Measurements from ENCODE around the gene RP9.

The RP9 gene

DNA sequence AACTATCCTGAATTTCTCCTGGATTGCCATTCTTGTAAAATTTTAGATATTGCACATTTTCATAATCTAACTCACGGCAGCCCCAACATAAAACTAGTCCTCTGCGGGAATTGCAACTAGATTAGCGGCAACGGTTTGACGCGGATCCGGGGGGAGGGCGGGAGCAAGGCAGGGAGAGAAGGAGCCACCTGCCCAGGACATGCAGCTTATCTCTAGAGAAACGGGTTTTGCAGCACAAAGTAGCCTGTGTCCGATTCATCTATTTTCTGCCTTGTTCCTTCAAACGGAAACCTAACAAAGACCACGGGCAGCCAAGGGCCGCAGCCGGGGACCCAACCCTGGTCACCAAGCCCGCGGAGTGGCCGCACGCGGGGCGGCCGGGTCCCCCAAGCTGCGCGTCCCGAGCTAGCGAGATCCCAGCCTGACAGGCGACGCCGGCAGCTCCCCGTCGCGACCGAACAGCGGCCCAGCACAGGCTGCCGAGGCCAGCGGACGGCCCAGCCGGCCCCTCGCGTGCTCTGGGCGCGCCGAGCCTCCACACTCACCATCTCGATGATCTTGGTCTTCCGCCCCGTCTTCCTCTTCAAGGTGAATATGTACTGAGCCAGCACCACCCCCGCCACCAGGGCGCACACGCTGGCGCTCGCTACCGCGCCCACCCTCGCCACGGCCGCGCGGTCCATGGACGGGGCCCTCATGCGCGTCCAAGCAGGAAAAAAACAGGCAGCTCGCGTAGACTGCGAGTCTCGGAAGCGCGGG, 47.0 kb downstream of the RP9 start, which contains the start of gene NT5C3A:
NT5C3A (minus strand) TSS at position 754 of the 759 bp plus-strand sequence; CDS start at position 683, 71 bp downstream.
- Mint-ChIP-seq H3K36me3 (ENCODE audit: low read depth) (peaks cover 14% of the 10 kb centered on the region), H3K4me3 (peak within 1 kb of the TSS; percentile 92), H3K9me3 (peaks cover 8% of the 10 kb centered on the region), H3K27me3 (no peaks in the 10 kb centered on the region), H3K4me1 (ENCODE audit: low read depth) (peaks cover 40% of the 10 kb centered on the region), H3K27ac (peak within 1 kb of the TSS; percentile 95)

DNA sequence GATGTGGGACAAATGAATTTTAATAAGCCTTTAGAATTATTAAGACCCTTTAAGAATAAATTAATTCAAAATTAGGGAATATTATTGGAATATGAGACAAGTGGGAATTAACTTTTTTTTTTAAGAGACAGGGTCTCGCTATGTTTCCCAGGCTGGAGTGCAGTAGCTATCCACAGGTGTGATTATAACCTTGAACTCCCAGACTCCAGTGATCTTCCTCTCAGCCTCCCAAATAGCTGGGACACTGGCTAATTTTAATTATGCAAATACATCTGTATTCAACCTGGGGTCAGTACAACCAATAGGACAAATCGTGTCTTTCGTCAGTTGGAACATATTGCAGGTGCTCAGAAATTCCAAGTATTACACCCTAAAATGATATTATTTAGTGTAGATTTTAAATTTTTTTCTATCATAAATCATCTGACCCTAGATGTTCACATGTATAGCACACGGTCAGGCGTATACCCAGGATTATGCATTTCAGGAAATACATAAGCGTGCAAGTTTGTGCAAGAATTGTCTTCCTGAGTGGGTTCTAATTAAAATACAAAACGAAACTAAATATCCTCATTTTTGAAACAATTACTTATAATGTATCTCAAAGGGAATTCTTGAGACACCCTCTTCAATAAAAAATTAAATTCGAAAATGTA, 47.8 kb downstream of the RP9 start:
- H3K9me3 Mint-ChIP-seq = peaks cover 8% of the 10 kb centered on the region
- peak overlapping the region; percentile 92 for H3K4me3 Mint-ChIP-seq
- peaks cover 40% of the 10 kb centered on the region for H3K4me1 Mint-ChIP-seq (ENCODE audit: low read depth)
- H3K27me3 Mint-ChIP-seq = no peaks in the 10 kb centered on the region
- peaks cover 21% of the 10 kb centered on the region for H3K36me3 Mint-ChIP-seq (ENCODE audit: low read depth)
- peak overlapping the region; percentile 87 for H3K27ac Mint-ChIP-seq

DNA sequence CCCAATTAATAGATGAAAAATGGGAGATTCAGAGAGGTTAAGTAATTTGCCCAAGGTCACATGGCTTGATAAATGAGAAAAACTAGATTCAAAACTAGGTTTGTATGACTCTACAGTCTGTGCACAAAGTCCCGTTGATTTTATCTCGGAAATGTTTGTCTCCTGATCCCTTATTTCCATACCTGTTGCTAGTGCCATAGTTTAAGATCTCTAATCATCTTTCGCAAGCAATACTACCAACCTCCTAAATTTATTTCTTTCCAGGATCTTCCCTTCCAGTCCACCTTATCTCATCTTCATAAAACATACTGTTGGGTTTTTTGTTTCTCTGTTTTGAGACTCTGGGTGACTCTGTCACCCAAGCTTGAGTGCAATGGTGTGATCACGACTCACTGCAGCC, 49.6 kb downstream of the RP9 start:
- Mint-ChIP-seq H3K4me3 (peak overlapping the region; percentile 25), H3K27ac (peak overlapping the region; percentile 34), H3K36me3 (ENCODE audit: low read depth) (peaks cover 26% of the 10 kb centered on the region), H3K9me3 (no peaks in the 10 kb centered on the region), H3K4me1 (ENCODE audit: low read depth) (peaks cover 55% of the 10 kb centered on the region), H3K27me3 (no peaks in the 10 kb centered on the region)

DNA sequence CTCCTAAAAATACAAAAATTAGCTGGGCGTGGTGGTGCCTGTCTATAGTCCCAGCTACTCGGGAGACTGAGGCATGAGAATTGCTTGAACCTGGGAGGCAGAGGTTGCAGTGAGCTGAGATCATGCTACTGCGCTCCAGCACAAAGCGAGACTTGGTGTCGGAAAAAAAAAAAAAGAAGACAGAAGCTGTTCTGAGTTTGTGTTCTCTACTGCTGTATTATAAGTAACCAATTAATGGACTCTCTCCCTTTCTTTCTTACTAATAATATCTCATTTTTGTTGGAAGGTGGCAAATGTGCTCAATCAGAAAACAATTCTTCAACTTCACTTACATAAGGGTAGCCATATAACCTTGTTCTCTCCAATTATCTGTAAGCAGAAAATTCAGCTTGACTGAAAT, 54.0 kb downstream of the RP9 start:
- Mint-ChIP-seq H3K4me1 (ENCODE audit: low read depth) (peaks cover 72% of the 10 kb centered on the region), H3K4me3 (no peak overlapping the region), H3K27ac (peak overlapping the region; percentile 3), H3K9me3 (no peaks in the 10 kb centered on the region), H3K36me3 (ENCODE audit: low read depth) (peaks cover 26% of the 10 kb centered on the region), H3K27me3 (no peaks in the 10 kb centered on the region)

DNA sequence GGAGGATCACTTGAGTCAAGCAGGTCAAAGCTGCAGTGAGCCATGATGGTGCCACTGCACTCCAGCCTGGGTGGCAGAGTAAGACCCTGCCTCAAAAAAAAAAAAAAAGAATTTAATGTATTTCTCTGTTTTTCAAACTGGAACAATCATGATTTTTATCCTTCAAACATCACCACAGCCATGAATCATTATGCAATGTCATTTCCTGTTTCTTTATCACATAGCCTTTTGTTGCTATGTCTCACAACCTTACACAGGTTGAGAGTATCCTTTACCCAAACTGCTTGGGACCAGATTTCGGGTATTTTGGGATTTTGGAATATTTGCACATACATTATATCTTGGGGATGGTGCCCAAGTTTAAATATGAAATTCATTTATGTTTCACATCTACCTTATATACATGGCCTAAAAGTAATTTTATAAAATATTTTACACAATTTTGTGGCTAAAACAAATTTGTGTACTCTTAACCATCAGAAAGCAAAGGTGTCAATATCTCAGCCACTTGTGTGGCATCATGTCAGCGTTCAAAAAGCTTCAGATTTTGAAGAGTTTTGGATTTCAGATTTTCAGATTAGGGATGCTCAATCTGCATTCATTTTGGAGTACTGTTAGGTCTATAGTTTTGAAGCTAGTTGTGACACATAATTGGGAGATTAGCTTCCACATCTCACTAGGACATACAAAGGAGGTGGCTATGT, 54.8 kb downstream of the RP9 start:
- Mint-ChIP-seq H3K9me3 (no peaks in the 10 kb centered on the region), H3K36me3 (ENCODE audit: low read depth) (peaks cover 21% of the 10 kb centered on the region), H3K4me1 (ENCODE audit: low read depth) (peaks cover 67% of the 10 kb centered on the region), H3K27ac (peak overlapping the region; percentile 76), H3K27me3 (no peaks in the 10 kb centered on the region), H3K4me3 (no peak overlapping the region)

DNA sequence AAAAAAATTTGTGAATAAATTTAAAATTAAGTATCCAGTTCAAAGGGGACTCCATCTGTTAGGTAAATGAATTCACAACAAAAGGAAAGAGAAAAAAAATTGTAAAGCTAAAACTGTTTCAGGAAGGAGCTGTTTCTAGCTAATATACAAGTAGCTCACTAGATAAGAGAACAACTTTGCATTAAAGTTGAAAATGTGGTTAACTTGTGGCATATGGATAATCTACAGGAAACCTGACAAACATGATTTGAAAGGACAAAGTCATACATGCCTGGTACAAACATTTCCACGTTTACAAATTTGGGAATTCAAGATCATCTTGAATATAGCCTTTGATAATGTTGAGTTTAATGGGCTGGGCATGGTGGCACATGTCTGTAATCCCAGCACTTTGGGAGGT, 55.5 kb downstream of the RP9 start:
- Mint-ChIP-seq H3K27ac (peak overlapping the region; percentile 76), H3K9me3 (no peaks in the 10 kb centered on the region), H3K4me3 (no peak overlapping the region), H3K27me3 (no peaks in the 10 kb centered on the region), H3K36me3 (ENCODE audit: low read depth) (peaks cover 19% of the 10 kb centered on the region), H3K4me1 (ENCODE audit: low read depth) (peaks cover 68% of the 10 kb centered on the region)

DNA sequence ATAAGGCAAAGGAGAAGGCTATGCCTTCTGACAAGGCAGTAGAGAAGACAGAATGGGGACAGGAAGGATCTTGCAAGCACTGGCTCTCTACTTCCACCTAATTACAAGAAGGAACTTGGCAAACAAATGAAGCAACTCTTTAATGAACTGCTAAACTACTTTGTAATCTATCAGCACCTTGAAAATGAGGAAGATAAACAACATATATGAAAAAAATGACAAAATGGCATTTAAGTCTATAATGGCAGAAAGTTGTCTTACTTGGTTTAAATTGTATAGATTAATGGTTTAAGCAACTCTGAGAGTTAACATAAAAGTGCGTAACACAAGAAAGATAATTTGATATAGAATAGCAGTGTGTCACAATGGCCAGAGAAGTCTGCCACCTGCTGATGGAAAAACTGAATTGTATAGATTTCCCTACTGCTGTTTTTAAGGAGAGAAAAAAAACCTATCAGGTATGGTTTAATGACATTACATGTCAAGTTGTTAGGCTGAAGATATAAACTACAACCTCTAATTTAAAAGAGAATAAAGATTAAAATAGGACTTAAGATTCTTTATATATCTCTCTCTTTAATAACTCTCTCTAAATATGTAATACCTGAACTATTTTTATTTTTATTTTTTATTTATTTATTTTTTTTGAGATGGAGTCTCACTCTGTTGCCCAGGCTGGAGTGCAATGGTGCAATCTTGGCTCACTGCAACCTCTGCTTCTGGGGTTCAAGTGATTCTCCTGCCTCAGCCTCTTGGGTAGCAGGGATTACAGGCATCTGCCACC, 58.5 kb downstream of the RP9 start:
- H3K36me3 Mint-ChIP-seq (ENCODE audit: low read depth) = peaks cover 8% of the 10 kb centered on the region

DNA sequence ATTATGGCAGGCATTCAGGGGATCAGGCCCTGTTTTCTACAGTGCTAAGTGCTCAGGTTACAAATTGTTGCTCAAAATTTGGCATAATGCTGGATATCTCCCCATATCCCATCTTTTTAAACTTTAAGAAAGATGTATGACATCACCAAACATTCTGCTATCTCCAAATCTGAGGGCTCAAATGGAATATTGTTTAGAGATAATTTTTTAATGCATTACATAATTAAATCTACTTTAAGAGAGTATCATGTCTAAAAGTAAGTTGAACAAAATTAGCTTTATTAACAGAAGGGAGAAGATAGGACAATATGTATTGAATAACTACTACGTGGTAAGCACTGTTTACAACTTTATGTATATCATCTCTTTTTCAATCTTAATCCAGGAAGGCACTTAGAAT, 60.5 kb downstream of the RP9 start:
- Mint-ChIP-seq H3K4me1 (ENCODE audit: low read depth) (peaks cover 63% of the 10 kb centered on the region), H3K9me3 (no peaks in the 10 kb centered on the region), H3K27me3 (no peaks in the 10 kb centered on the region), H3K27ac (no peak overlapping the region), H3K36me3 (ENCODE audit: low read depth) (peaks cover 9% of the 10 kb centered on the region), H3K4me3 (no peak overlapping the region)

More for the DNA sequence above, 58.5 kb downstream of the RP9 start:
- Mint-ChIP-seq H3K4me1 (ENCODE audit: low read depth) (peaks cover 68% of the 10 kb centered on the region), H3K27ac (no peak overlapping the region), H3K4me3 (no peak overlapping the region), H3K27me3 (no peaks in the 10 kb centered on the region), H3K9me3 (no peaks in the 10 kb centered on the region)

DNA sequence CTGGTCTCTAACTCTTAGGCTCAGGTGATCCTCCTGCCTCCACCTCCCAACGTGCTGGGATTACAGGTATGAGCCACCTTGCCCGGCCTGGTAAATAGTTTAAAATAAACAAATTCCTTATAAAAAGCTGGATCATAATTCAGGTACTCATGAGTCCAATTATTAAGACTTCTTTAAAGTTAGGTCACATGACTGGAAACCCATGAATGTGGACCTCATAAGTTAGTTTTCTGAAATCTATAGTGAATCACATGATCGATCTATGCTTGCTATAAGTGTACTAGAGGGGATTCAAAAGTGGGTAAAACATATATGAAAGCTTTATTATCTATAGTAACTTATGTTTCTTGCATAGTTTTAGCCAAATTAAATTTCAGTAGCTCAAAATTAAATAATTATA, 60.9 kb downstream of the RP9 start:
- peaks cover 7% of the 10 kb centered on the region for H3K36me3 Mint-ChIP-seq (ENCODE audit: low read depth)
- H3K4me1 Mint-ChIP-seq (ENCODE audit: low read depth) = peaks cover 63% of the 10 kb centered on the region
- H3K27me3 Mint-ChIP-seq = no peaks in the 10 kb centered on the region
- no peaks in the 10 kb centered on the region for H3K9me3 Mint-ChIP-seq
- no peak overlapping the region for H3K4me3 Mint-ChIP-seq
- no peak overlapping the region for H3K27ac Mint-ChIP-seq

DNA sequence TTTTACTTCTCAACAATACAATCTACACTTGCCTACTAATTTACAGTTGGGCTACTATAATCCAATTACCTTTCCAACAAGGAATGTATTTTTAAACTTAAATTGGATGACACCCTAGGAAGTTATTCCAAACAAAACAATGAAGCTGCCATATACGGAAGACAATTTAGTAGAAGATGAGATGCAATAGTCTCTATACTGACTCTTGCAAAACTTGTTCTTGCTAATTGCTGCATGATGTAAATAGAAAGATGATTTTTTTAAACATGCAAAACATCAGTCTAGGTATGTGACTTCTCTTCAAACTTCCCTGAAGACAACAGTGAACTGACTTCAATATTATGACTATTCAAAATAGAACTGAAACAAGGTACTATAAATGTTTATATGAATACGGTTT, 64.2 kb downstream of the RP9 start:
- H3K27me3 Mint-ChIP-seq = no peaks in the 10 kb centered on the region
- no peaks in the 10 kb centered on the region for H3K9me3 Mint-ChIP-seq
- H3K4me1 Mint-ChIP-seq (ENCODE audit: low read depth) = peaks cover 55% of the 10 kb centered on the region
- H3K4me3 Mint-ChIP-seq = no peak overlapping the region
- peaks cover 7% of the 10 kb centered on the region for H3K36me3 Mint-ChIP-seq (ENCODE audit: low read depth)
- no peak overlapping the region for H3K27ac Mint-ChIP-seq
